ENCODE data around the gene MARK3.

- TF ChIP-seq CTCF (conservative IDR thresholded peaks at IDR 0.05) (no peak), ZFX (IDR thresholded peaks at IDR 0.05) (no peak)
These were observed 111.6 kb downstream of the MARK3 start for GRCh38 chr14:103496776-103497175.
